DMS114 treated with DMSO at 0.1 percent for 48 hours (cell line): Measurements from ENCODE around the gene DDIT4.
"Not testable (repeated sequence)": the region's sequence is repeated elsewhere in the genome, so short reads cannot be mapped to it uniquely, and the experiment has no call there.

Experiments used
- DNase-seq: peaks from one replicate; lab custom pipeline; 2025; ENCODE audit not compliant: unreplicated experiment; lab: John Stamatoyannopoulos, UW

DDIT4 gene, protein sequence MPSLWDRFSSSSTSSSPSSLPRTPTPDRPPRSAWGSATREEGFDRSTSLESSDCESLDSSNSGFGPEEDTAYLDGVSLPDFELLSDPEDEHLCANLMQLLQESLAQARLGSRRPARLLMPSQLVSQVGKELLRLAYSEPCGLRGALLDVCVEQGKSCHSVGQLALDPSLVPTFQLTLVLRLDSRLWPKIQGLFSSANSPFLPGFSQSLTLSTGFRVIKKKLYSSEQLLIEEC

DNA sequence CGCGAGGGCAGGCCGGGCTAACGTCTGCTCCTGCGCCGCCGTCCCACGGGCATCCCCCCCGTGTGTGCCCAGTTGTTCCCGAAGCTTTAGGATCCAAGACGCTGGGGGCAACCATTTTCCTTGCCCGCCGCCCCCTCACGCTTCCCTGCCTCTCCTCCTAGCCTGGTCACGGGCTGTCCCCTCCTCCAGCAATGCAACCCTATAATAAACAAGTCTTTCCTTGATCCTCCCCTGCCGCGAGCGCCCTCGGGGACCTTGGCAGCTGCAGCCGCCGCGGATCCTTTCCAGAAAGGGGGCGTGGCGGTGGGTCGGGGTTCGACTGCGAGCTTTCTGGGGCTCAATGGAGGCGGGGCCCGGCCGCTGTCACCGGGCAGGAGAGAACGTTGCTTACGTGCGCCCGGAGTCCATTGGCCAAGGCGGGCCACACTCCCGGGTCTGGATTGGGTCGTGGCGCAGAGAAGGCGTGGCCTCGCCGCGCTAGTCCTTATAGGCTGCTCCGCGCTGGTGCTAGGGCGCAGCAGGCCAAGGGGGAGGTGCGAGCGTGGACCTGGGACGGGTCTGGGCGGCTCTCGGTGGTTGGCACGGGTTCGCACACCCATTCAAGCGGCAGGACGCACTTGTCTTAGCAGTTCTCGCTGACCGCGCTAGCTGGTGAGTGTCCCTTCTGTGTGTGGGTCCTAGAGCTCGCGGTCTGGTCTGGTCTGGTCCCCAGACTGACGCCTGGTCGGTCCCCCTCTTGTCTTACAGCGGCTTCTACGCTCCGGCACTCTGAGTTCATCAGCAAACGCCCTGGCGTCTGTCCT is at the start of gene DDIT4:
TSS of gene DDIT4 (plus strand) at position 515 of the 803 bp plus-strand sequence. CDS start 293 bp downstream, outside the sequence.
- DNase-seq = peak; percentile 93

DNA sequence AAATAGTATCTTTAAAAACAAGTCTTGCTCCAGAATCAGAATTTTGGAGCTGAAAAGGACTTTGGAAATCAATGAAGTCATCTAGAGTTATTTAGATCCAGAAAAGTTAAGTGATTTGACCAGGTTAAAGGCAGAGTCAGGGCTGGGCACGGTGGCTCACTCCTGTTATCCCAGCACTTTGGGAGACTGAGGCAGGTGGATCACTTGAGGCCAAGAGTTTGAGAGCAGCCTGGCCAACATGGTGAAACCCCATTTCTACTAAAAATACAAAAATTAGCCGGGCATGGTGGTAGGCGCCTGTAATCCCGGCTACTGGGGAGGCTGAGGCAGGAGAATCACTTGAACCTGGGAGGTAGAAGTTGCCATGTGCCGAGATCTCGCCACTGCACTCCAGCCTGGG is 49.5 kb upstream of the DDIT4 start:
- not testable (repeated sequence) for DNase-seq

DNA sequence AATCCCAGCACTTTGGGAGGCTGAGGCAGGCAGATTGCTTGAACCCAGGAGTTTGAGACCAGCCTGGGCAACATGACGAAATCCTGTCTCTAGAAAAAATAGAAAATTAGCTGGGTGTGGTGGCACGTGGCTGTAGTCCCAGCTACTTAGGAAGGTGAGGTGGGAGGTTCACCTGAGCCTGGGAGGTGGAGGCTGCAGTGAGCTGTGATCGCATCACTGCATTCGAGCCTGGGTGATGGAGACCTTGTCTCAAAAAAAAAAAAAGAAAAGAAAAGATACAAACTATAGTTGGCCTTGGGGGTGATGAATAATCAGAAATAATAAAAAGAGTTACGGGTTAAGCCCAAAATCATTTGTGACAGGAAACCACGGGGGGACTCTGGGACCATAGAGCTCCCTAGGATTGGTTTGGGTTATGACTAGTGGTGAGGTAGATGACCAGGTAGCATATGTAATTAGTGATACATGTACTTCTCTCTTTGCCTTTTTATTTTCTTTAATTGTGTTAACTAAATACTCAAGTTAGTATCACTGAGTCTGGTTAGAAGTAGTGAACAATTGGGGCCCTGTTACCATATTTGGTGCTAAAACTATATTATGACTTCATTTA is 47.2 kb upstream of the DDIT4 start:
- DNase-seq = no peak

DNA sequence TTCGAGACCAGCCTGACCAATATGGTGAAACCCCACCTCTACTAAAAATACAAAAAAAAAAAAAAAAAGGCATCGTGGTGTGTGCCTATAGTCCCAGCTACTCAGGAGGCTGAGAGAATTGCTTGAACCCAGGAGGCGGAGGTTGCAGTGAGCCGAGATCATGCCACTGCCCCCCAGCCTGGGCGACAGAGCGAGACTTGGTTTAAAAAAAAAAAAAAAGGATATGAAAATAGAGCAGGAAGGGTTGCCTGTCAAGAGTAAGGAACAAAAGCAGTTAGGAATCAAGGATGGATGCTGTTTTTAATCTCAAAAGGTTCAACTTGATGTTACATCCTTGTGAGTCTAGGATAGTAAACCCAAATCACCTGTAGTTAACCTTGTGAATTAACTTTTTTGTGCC is 45.9 kb upstream of the DDIT4 start:
- DNase-seq = no peak

DNA sequence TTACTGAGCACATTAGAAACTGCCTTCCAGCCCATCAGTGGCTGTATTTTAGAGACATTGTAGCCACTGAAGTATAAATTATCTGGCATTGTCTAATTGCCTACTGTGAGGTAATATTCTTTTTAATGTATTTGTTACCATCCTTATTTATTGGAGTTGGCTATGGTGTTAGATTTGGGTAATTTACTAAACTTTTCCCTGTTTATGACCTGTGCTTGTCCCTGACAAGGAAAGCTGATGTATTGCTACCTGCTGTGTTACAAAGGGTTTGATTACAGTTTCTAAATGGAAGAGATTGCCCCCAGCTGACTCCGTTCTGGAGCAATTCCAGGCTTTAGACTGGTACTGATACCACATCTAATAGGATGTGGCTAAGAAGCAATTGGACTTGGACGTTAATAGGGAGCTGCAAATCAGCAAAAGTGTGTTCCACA is 45.4 kb upstream of the DDIT4 start:
- no peak for DNase-seq

DNA sequence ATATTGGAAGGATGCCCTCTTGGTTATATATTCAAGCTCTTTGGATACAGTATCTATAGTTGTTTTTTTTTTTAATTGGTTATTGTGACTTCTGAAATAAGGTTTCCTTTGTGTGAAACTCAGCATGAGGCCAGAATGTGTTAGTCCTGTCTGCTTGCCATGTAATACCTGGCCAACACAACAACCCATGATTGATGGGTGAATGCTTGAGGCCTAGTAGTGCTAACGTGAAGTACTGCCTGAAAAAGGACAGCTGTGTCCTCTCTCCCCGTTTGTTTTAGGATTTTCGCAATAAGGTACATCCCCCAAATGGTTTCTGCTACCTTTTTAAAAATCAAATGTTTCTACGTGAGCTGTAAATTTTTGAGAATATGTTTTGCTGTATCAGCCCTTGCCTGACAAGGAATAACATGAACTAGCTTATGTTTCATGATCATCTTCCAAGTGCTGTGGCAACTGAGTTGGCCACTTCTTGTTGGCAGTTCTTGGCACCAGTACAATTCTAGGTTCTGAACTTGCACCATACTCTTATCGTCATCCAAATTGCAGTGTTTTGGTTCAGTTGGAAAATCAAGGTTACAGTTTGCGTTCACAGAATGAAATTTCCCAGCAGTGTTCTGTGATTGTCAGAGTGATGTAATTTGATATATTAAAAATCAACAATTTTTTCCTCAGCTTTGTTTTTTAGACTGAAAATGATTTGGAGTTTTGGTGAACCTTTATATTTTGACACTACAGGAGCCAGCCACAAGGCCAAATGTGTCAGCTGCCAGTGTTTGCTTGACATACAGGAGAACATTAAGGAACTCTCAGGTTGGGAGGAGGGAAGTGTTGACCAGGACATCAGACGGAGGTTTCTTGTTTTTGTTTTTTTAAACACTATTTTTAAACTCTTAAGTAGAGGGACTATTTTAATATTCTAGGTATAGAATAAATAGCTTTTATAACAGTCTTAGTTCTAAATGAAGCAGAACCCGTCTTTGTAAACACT is 44.2 kb upstream of the DDIT4 start:
- DNase-seq = no peak

DNA sequence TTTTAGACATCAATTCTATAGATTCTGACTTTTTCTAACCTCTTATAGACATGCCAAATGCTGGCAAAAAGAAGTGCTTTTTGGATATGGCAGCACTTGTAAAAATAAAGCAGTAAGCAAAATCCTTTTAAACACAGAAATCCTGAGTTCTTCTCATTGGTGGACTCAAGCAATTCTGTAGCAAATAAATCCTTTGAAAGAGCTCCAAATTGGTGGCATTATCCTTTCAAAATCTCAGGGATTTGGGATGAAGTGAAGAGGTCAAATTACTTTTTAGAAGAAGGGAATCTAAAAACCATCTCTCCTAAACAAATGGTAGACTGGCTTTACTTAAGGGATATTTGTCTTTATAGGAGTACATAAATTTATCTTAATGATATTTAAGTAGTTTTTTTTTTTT is 40.1 kb upstream of the DDIT4 start:
- DNase-seq = no peak

DNA sequence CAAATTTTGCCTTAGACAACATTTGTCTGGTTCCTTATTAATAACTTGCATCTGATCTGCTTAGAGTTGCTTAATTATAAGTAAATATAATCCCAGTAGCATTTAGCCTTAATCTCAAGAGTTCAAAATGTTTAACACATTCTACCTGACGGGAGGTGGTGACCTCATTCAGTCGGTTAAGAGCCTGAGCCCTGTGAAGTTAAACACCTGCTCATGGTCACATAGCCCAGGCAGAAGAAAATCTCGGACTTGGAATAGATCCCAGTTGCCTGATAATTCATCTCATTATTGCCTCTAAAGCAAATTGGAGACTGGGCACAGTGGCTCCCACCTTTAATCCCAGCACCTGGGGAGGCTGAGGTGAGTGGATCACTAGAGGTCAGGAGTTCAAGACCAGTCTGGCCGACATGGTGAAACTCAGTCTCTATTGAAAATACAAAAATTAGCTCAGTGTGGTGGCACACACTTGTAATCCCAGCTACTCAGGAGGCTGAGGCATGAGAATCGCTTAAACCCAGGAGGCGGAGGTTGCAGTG is 39.1 kb upstream of the DDIT4 start:
- DNase-seq = no peak

DNA sequence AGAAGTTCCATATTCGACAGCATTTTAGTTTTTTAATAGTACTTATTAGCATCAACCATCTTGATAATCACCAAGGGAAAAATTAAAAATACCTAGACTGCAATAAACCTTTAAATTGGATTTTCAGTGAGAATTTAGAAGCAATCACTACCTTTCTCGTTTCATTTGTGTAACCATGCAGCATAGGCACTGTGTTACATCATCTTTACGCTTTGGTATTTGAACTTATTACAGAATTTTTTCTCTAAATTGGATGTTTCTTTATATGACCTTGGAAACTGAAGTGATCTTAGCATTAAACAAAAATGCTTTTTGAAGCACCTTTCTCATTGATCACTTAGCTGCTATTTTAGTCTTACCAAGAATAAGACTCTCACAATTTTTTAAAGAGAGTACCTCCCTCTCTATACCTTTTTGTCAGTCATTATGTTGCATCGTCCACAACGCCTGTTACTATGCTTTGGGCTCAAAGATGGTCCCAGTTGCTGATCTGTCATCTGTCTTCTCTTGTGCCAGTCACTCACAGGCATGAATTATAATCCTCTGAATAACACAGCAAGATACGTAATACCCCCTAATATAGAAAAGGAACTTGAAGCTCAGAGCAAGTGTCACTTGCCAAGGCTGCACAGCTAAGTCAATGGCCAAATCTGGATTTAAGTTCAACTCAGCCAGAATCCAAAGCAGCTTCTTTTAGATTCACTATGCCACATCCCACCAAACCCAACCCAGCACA is 38.0 kb upstream of the DDIT4 start:
- no peak for DNase-seq

DNA sequence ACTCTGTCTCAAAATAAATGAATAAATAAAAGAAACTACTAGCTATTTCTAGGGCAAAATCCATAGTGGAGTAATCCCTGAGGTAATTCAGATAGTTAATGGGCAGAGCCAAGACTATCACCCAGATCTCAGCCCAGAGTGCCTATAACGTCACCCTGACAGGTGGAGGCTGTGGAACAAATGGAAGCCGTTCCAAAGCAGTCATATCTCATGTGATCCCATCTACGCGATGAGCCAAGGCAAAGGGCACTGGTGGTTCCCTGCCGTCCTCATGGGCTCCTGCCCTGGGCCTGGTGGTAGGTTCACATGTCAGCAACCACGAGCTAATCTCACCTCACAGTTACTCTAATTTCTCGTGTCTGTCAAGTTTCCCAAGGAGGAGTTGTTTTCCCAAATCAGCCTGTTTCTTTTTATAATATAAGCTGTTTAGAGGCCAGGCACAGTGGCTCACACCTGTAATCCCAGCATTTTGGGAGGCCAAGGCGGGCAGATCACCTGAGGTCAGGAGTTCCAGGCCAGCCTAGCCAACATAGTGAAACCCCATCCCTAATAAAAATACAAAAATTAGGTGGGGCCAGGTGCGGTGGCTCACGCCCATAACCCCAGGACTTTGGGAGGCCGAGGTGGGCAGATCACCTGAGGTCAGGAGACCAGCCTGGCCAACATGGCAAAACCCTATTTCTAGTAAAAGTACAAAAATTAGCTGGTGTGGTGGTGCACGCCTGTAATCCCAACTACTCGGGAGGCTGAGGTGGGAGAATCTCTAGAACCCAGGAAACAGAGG is 35.1 kb upstream of the DDIT4 start:
- DNase-seq = no peak

DNA sequence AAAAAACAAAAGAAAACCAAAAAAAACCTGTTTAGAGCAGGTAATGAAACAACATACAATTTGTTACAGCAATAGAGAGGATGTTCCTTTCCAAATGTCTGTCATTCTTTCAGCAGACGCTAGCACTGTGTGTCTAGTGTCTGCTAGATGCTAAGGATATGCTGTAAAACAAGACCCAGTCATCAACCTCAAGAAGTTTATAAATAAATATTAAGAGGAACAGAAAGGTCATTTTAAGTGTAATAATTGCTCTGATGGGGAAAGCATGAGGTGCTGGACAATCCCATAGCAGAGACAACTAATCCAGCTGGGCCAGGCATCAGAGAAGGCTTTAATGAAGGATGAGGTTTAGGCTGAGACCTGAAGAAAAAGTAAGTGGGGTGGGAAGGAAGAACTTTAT is 34.3 kb upstream of the DDIT4 start:
- DNase-seq = no peak

DNA sequence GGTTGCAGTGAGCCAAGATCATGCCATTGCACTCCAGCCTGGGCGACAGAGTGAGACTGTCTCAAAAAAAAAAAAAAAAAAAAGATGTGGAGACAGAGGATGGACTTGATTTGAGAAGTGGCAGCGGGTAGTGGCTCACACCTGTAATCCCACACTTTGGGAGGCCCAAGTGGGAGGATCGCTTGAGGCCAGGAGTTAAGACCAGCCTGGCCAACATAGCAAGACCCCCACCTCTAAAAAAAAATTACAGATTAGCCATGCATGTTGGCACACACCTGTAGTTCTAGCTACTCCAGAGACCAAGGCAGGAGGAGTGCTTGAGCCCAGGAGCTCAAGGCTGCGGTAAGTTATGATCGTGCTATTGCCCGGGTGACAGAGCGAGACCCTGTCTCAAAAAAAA is 33.4 kb upstream of the DDIT4 start:
- DNase-seq = no peak

DNA sequence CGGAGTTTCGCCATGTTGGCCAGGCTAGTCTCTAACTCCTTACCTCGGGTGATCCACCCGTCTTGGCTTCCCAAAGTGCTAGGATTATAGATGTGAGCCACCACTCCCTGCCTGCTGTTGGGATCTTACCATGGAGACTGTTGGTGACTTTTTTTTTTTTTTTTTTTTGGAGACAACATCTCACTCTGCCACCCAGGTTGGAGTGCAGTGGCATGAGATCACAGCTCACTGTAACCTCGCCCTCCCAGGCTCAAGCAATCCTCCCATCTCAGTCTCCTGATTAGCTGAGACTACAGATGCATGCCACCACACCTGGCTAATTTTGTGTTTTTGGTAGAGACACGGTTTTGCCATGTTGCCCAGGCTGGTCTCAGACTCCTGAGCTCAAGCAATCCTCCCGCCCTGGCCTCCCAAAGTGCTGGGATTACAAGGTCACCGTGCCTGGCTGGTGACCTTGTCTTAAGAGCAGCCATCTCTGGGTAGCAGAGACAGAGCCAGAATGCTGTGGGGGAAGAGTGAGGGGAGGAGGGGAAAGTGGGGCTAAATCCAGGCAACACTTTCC is 32.0 kb upstream of the DDIT4 start:
- DNase-seq = no peak

DNA sequence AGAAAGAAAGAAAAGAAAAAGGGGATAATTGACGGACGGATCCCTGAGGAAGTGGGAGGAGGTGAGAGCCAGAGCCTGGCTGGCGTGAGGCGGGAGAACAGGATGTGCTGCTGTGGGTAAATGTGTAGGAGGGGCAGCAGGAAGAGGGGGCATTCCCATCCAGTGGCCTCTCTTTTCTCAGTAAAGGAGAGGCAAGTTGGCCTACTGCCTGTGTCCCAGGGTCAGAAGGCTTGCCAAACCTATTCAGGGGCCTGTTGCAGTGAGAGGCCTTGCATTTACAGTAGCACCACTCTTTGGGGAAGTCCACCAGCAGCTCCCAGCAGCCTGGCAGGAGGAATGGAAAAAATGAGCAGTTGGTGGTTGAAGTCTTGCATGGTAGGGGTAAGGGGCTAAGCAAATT is 31.0 kb upstream of the DDIT4 start:
- DNase-seq = no peak

DNA sequence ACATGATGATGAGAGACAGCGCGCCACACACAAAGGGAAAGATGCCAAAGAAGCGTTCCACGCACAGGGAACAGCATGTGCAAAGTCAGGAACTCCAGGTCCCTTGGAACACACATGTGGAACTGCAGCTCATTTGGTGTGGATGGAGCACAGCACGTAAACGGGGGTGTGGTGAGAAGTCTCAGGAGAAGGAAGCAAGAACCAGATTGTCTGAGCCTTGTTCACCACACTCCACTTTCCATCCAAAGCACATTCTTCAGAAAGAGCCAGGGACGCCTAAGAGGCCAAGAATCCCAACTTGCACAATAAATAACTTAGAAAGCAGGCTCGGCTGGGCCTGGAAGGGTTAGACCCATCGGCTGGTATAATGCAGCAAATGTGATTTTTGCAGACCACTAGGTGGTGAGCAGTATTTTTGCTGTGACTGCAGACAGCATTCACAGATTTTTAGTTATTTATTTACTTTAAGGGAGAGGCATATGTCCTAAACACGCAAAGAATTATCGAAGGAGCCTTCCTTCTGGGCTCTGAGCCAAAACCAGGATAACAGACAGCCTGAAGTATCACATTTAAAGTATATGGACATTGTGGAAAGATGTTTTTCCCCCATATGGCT is 29.8 kb upstream of the DDIT4 start:
- peak; percentile 33 for DNase-seq

DNA sequence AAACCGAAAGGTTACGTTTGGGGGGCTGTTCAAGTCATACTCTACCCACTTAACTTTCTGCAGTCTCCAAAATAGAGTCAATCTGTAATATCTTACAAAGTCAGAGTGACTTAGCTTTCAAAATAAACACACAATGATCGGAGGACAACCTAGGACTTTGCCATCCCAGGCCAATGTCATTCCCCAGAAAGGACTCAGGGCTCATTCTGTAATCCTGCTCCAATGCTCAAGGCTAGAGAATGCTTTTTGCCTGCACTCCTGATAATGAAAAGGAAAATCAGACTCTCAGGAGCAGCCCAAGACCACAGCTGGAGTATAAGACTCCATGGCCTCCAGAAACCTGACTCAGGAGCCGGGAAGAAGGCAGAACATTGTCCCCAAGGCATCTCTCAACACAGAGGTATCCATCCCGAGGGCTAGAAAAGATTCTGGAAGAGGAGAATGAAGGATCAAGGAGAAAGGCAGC is 29.1 kb upstream of the DDIT4 start:
- no peak for DNase-seq

DNA sequence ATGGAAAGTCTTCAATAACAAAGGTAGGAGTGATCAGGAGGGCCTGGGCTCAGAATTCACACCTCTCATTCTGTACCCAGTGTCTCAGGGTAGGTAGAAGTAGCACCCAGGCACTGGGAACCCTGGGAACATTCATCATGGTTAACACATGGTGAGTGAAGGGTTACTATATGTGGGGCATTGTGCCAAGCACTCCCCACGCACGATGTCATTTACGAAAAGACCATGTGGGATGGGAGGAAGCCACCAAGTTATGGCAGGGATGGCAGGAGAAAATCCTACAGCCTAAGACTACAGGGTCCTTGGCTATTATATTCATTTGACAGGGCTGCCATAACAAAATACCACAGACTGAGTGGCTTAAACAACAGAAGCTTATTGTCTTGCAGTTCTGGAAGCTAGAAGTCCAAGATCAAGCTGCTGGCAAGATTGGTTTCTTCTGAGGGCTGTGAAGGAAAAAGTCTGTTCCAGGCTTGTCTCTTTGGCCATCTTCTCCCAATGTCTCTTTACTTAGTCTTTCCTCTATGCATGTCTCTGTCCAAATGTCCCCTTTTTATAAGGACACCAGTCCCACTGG is 27.7 kb upstream of the DDIT4 start:
- no peak for DNase-seq
